Activated naive CD8-positive, alpha-beta T cell (primary cell): Measurements from ENCODE around the gene PODNL1.

ENCODE experiments used
- H3K27ac Mint-ChIP-seq: one replicate; pipeline ENCODE4 v1.8.0; 2021; ENCODE audit warnings: mixed read lengths
- H3K27me3 Mint-ChIP-seq: one replicate; pipeline ENCODE4 v1.8.0; 2021; ENCODE audit warnings: mixed read lengths
- H3K36me3 Mint-ChIP-seq: one replicate; pipeline ENCODE4 v1.8.0; 2021; ENCODE audit warnings: mixed read lengths
- H3K4me1 Mint-ChIP-seq: one replicate; pipeline ENCODE4 v1.8.0; 2021; ENCODE audit warnings: low read depth, mixed read lengths
- H3K4me3 Mint-ChIP-seq: one replicate; pipeline ENCODE4 v1.8.0; 2021; ENCODE audit warnings: mild to moderate bottlenecking, mixed read lengths
- H3K9me3 Mint-ChIP-seq: one replicate; pipeline ENCODE4 v1.8.0; 2021; ENCODE audit warnings: low read depth, mixed read lengths

PODNL1 gene

DNA sequence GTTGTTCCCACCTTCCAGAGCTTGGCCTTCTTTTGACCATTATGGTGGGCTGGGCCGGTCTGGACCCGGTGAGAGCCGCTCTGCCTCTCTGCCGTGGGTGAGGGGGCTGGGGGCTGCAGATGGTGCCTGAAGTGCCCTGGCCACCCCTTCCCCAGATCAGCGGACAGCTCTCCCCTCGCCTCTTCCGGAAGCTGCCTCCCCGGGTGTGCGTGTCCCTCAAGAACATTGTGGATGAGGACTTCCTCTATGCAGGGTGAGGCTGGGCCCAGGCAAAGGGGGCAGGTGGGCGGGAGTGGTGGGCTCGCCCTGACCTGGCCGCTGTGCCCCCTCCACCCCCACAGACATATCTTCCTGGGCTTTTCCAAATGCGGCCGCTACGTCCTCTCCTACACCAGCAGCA is 16.0 kb upstream of the PODNL1 start:
- no peak overlapping the region for H3K27ac Mint-ChIP-seq
- peak overlapping the region; percentile 69 for H3K4me3 Mint-ChIP-seq
- no peaks in the 10 kb centered on the region for H3K9me3 Mint-ChIP-seq
- peaks cover 22% of the 10 kb centered on the region for H3K4me1 Mint-ChIP-seq
- no peaks in the 10 kb centered on the region for H3K27me3 Mint-ChIP-seq
- no peaks in the 10 kb centered on the region for H3K36me3 Mint-ChIP-seq

DNA sequence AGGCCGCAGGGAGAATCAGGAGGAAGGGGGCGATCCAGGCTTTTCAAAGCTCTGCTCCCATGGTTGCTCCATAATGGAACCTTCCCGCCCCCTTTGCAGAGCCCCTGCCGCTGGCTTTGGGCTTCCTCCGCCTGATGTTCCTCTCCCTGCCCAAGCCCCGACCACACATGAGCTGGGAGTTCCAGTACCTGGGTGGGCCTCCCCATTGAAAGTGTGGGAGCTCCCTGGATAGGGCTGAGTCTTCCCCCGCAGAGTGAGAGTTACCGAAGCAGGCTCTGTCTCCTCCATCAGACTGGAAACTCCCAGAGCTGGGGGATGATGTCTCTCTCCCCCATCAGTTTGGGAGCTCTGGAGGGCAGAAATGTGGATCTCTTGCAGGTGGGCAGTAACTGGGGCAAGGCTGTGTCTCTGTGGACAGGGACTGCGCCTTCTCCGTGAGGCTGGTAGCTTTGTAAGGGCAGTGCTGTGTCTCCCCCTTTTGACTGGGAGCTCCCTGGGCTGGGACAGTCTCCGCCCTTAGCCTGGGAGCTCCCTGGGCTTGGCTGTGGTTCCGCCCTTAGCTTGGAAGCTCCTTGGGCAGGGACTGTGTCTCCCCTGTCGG is 14.8 kb upstream of the PODNL1 start:
- Mint-ChIP-seq H3K27ac (peak overlapping the region; percentile 50), H3K9me3 (no peaks in the 10 kb centered on the region), H3K27me3 (no peaks in the 10 kb centered on the region), H3K4me3 (peak overlapping the region; percentile 89), H3K4me1 (peaks cover 22% of the 10 kb centered on the region), H3K36me3 (no peaks in the 10 kb centered on the region)

DNA sequence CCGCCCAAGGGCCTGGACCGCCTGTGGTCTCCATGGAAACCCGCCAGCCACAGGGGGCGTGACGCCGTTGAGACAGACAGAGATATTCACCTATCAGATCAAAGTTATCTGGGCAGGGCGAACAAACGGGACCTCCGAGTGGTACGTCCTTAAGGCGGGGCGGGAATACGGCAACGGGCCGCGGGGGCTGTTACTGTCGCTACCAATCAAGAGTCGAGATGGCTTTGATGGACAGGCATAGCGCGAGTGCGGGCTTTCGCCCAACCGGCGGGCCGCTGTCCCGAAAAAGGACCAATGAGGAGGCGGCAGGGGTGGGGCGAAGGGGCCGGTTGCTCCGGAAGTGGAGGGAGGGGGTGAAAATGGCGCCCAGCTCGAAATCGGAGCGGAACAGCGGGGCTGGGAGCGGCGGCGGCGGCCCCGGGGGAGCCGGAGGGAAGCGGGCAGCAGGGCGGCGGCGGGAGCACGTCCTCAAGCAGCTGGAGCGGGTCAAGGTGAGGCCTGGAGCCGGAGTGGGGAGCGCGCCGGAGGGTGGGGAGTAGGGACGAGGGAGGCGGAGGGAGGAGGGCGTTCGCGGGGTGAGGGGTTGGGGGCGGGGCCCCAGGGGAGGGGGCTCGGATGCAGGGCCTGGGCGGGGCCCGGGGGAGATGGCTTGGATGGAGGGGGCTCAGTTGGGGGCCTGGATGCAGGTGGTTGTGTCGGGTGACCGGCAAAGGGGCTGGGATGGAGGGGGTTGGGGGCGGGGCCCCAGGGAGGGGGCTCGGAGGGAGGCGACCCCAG is 14.1 kb upstream of the PODNL1 start, which contains the start of gene DCAF15:
Gene DCAF15 (plus strand): TSS at position 356 of the 777 bp plus-strand sequence. CDS start 4 bp downstream, at position 360.
- Mint-ChIP-seq H3K36me3 (no peaks in the 10 kb centered on the region), H3K9me3 (no peaks in the 10 kb centered on the region), H3K27me3 (no peaks in the 10 kb centered on the region), H3K27ac (peak within 1 kb of the TSS; percentile 90), H3K4me1 (peaks cover 22% of the 10 kb centered on the region), H3K4me3 (peak within 1 kb of the TSS; percentile 92)

DNA sequence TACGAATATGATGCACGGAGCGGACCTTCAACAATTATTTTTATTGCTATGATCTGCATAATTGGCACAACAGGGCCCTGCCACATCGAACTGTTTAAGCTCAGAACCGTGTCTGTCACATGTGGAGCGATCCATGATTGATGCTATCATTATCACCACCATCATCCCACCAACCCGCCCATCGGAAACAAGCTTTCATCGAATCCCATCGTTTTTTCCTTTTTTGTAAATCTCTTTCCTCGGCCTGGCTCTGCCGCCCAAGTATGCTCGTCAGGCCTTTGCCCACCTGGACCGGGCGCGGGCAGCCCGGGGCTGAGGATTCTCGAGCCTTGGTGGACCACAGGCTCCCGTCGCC is 13.6 kb upstream of the PODNL1 start:
- Mint-ChIP-seq H3K27ac (peak overlapping the region; percentile 90), H3K4me3 (peak overlapping the region; percentile 92), H3K36me3 (no peaks in the 10 kb centered on the region), H3K4me1 (peaks cover 20% of the 10 kb centered on the region), H3K9me3 (no peaks in the 10 kb centered on the region), H3K27me3 (no peaks in the 10 kb centered on the region)

DNA sequence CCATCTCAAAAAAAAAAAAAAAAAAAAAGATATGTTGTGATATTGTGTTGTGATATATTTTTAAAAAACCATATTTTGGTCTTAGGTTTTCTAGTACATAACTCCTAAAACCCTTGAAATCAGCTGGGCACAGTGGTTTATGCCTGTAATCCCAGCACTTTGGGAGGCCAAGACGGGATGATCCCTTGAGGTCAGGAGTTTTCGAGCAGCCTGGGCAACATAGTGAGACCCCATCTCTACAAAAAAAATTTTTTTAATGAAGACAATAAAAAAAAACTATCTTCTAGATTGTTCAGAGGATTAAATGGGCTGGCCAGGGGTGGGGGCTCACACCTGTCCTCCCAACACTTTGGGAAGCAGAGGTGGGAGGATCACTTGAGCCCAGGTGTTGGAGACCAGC is 12.8 kb upstream of the PODNL1 start:
- H3K4me3 Mint-ChIP-seq = peak overlapping the region; percentile 10
- no peaks in the 10 kb centered on the region for H3K27me3 Mint-ChIP-seq
- H3K36me3 Mint-ChIP-seq = no peaks in the 10 kb centered on the region
- peaks cover 20% of the 10 kb centered on the region for H3K4me1 Mint-ChIP-seq
- H3K9me3 Mint-ChIP-seq = no peaks in the 10 kb centered on the region
- H3K27ac Mint-ChIP-seq = no peak overlapping the region

DNA sequence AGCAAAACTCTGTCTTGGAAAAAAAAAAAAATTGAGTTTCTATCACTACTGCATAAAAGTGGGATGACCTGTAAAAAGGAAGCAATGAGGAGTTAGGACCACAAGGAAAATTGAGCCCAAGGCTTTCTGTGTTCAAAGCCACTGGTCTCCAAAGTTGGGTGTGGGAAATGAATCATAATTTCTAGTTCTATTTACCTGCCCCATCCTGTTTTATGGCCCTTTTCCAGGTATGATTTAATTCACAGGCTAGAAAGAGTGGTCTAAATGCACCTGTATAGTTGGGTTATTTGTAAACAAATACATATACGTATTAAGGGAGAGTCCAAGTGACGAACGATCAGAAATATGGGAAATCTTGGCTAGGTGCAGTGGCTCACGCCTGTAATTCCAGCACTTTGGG is 8.2 kb upstream of the PODNL1 start:
- Mint-ChIP-seq H3K27me3 (no peaks in the 10 kb centered on the region), H3K27ac (no peak overlapping the region), H3K4me3 (no peak overlapping the region), H3K4me1 (no peaks in the 10 kb centered on the region), H3K36me3 (no peaks in the 10 kb centered on the region), H3K9me3 (no peaks in the 10 kb centered on the region)

DNA sequence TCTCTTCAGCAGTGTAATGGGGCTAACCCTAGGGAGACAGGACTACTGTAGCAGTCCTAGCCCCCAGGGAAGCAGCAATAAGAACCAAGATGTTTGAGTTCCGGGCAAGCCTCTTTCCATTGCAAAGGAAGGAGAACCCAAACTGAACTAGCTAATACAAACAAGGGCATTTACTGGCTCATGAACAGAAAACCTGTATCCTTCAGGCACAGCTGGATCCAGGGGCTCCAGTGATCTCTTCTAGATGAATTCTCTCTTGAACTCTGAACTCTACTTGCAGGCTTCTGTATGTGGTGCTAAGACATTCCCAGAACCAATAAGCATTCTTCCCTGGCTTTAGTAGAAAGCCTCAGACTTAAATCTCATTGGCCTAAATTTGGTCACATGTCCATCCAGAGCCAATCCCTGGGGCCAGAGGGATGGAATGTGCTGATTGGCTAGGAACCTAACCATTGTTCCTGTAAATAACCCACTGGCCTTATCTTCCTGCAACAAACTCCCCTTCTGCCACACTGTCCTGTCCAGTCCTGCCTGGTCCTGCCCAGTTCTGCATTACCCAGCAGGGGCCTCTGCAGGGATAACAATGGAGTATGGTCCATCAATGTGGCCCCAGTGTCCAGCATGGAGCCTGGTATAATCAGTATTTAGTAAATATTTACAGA is 3.9 kb upstream of the PODNL1 start:
- Mint-ChIP-seq H3K4me3 (no peak overlapping the region), H3K36me3 (no peaks in the 10 kb centered on the region), H3K27ac (no peak overlapping the region), H3K4me1 (peaks cover 2% of the 10 kb centered on the region), H3K27me3 (no peaks in the 10 kb centered on the region), H3K9me3 (no peaks in the 10 kb centered on the region)

DNA sequence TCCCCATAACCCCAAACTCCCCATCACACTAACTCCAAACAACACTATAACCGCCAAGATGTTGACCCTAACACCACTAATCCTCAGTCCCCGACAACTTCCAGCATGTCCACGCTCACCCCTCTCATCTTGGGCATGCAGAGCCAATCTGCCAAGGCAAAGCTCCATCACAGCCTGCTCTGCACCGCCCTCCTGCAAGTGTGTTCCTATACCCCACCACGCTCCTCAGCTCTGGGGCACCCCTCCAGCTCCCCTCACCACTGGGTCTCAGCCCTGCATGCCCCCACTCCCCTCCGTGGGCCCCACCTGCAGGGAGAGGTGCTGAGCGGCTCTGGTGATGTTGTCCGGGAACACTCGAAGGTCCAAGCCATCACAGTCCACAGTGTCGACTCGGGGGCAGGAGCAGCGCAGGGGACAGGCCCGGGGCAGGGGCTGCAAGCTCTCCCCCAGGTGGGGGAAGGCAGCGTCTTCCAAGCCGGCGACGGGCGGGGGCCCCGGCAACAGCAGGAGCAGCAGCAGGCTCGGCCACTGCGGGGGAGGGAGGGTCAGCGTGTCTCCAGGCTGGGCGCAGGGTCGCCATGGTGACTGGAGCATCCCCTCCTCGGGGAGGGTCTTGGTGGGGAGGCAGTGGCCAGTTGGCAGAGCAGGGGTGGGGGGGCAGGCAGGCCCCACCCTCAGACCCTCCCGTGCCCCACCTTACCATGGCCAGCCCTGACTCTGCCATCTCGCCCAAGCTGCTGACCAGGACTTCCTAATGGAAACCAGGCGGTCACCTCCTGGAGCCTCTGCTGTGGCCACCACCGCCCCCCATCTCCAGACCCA is 527 bp downstream of the PODNL1 start:
- Mint-ChIP-seq H3K4me1 (peaks cover 7% of the 10 kb centered on the region), H3K27ac (no peak overlapping the region), H3K4me3 (no peak overlapping the region), H3K36me3 (no peaks in the 10 kb centered on the region), H3K9me3 (no peaks in the 10 kb centered on the region), H3K27me3 (no peaks in the 10 kb centered on the region)

DNA sequence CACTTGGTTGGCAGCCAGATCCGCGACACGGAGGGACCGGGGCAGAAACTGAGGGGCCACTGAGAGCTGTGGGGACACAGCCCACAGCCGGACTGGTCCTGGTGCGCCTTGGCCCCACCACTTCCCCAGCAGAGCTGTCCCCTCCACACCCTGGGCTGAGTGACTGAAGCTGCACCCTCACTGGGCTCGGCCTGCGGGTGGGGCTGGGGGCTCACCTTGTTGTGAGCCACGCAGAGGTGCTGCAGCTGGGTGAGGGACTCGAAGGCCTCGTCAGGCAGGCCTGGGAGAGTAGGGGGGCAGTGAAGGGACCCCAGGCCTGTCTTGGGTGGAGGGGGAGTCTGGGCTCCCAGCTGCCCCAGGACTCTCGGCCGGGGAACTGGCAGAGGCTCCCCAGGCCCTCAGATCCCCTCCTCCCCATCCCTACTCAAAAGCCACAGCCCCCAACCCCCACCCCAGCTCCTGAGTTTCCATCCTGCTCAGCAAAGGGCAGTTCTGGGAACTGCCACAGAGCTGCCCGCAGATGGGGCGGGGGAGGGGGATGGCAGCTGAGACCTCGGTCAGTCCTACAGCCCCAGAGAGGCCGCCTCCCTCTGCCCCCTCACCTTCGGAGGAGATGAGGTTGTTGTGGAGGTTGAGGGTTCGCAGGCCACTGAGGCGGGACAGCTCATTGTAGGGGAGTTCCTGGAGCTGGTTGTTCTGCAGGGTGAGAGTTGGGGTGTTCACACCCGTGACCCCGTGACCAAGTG is 2.3 kb downstream of the PODNL1 start:
- no peak overlapping the region for H3K4me3 Mint-ChIP-seq
- H3K9me3 Mint-ChIP-seq = no peaks in the 10 kb centered on the region
- H3K27ac Mint-ChIP-seq = no peak overlapping the region

DNA sequence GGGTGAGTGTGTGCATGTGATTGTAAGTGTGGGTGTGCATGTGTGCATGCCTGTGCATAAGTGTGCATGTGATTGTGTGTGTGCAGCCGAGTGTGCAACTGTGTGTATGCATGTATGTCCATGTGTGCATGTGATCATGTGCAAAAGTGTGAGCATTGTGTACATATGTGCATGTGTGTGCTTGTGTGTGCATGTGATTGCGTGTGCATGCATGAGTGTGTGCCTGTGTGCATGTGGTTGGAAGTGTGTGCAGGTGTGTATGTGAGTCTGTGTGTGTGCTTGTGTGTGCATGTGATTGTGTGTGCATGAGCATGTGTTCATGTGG is 3.5 kb downstream of the PODNL1 start:
- peaks cover 7% of the 10 kb centered on the region for H3K4me1 Mint-ChIP-seq
- H3K9me3 Mint-ChIP-seq = no peaks in the 10 kb centered on the region
- no peaks in the 10 kb centered on the region for H3K36me3 Mint-ChIP-seq
- no peaks in the 10 kb centered on the region for H3K27me3 Mint-ChIP-seq
- no peak overlapping the region for H3K27ac Mint-ChIP-seq
- H3K4me3 Mint-ChIP-seq = no peak overlapping the region

More for the DNA sequence above, 2.3 kb downstream of the PODNL1 start:
- Mint-ChIP-seq H3K27me3 (no peaks in the 10 kb centered on the region), H3K36me3 (no peaks in the 10 kb centered on the region), H3K4me1 (peaks cover 7% of the 10 kb centered on the region)

DNA sequence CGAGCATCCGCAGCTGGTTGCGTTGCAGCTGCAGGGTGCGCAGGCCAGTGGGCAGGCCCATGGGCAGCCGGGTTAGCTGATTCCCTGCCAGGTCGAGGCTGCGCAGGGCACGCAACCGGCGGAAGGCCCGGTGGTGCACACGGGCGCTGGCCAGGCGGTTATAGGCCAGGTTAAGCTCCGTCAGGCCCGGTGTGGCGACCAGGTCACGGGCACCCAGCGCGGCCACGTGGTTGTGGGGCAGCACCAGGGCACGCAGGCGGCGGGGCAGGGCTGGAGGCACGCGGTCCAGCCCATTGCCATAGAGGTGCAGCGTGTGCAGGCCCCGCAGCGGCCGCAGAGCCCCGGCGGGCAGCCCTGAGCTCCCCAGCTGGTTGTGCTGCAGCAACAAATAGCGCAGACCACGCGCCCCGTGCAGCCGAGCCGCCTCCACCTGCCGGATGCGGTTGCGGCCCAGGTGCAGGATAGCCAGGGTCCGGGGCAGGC is 5.3 kb downstream of the PODNL1 start:
- Mint-ChIP-seq H3K4me3 (no peak overlapping the region), H3K27ac (no peak overlapping the region), H3K27me3 (no peaks in the 10 kb centered on the region), H3K36me3 (peaks cover 2% of the 10 kb centered on the region), H3K9me3 (no peaks in the 10 kb centered on the region), H3K4me1 (peaks cover 9% of the 10 kb centered on the region)

DNA sequence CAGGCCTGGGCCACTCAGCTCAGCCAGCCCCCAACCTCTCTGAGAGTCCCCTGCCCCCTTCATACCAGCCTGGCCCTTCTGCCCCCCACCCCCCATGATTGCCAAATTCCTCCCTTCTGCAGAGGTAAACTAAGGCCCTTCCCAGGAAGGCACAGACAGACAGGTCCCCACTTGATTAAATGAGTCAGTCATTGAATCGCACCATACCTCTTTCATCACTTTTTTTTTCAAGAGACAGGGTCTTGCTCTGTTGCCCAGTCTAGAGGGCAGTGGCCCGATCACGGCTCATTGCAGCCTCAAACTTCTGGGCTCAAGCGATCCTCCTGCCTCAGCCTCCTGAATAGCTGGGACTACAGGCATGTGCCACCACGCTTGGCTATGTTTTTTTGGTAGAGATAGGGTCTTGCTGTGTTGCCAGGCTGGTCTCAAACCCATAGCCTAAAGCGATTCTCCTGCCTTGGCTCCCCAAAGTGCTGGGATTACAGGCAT is 6.0 kb downstream of the PODNL1 start:
- Mint-ChIP-seq H3K27me3 (no peaks in the 10 kb centered on the region), H3K4me3 (no peak overlapping the region)

DNA sequence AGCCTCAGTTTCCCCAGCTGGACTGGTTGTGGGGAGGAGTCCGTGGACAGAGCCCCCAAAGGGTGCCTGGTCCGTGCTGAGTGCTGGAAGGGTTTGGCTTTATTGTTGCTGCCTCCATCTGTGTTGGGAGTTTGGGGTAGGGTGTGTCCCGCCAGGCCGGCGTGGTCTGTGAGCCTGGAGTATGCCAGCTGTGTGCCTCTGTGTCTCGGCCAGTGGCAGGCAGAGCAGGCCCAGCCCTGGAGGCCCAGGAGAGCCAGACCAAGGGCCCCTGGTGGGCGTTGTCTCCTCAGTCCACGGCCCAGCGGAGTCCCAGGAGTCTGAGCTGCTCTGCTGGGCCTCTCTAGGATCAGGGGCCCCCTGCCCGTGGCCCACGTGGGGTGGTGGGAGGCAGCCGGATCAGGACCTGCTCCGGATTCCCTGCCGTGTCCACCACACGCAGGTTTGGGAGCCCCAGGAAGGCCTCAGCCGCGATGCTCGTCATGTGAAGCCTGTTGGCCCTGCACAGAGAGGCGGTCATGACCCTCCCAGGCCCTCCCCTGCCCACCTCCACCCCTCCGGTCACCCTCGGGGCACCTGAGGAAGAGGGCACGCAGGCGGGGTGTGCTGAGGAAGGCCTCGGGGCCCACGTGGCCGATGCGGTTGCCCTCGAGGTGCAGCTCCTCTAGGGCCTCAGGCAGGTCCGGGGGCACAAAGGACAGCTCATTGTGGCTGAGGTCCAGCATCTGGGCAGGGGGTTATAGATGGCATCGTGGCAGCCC is 6.6 kb downstream of the PODNL1 start:
- Mint-ChIP-seq H3K9me3 (no peaks in the 10 kb centered on the region), H3K36me3 (peaks cover 2% of the 10 kb centered on the region), H3K4me1 (peaks cover 7% of the 10 kb centered on the region), H3K4me3 (no peak overlapping the region), H3K27me3 (no peaks in the 10 kb centered on the region), H3K27ac (no peak overlapping the region)

More for the DNA sequence above, 6.0 kb downstream of the PODNL1 start:
- Mint-ChIP-seq H3K36me3 (peaks cover 2% of the 10 kb centered on the region), H3K27ac (no peak overlapping the region), H3K4me1 (peaks cover 7% of the 10 kb centered on the region), H3K9me3 (no peaks in the 10 kb centered on the region)
